ENCODE data around the gene HAP1.
"Not testable (repeated sequence)": the region's sequence is repeated elsewhere in the genome, so short reads cannot be mapped to it uniquely, and the experiment has no call there.

HAP1 gene

GRCh38 chr17:41707803-41708669 is 26.4 kb downstream of the HAP1 start:
- no peak for DNase-seq (ENCODE audit: low spot score)
- TF ChIP-seq CTCF (IDR thresholded peaks at IDR 0.05; ENCODE audit: borderline replicate concordance, control extremely low read depth, extremely low read depth, insufficient read depth, missing control alignments), result no peak
- in situ Hi-C loops (cut with MboI; ENCODE audit: low sequenced_read_pairs, unreplicated experiment), result no loop called here

GRCh38 chr17:41705271-41705991 is 29.0 kb downstream of the HAP1 start:
- in situ Hi-C loops (cut with MboI; ENCODE audit: low sequenced_read_pairs, unreplicated experiment), result no loop called here
- DNase-seq (ENCODE audit: low spot score), result no peak
- TF ChIP-seq CTCF (IDR thresholded peaks at IDR 0.05; ENCODE audit: borderline replicate concordance, control extremely low read depth, extremely low read depth, insufficient read depth, missing control alignments), result no peak

- in situ Hi-C loops (cut with MboI; ENCODE audit: low sequenced_read_pairs, unreplicated experiment), result no loop called here
- no peak for TF ChIP-seq CTCF (IDR thresholded peaks at IDR 0.05; ENCODE audit: borderline replicate concordance, control extremely low read depth, extremely low read depth, insufficient read depth, missing control alignments)
- DNase-seq (ENCODE audit: low spot score), result no peak
Measured at GRCh38 chr17:41702712-41703111, 31.7 kb downstream of the HAP1 start.

GRCh38 chr17:41700843-41701242 is 33.6 kb downstream of the HAP1 start:
- DNase-seq (ENCODE audit: low spot score); in situ Hi-C loops (cut with MboI; ENCODE audit: low sequenced_read_pairs, unreplicated experiment): not testable (repeated sequence)

- in situ Hi-C loops (cut with MboI; ENCODE audit: low sequenced_read_pairs, unreplicated experiment), result no loop called here
- no peak for DNase-seq (ENCODE audit: low spot score)
- TF ChIP-seq CTCF (IDR thresholded peaks at IDR 0.05; ENCODE audit: borderline replicate concordance, control extremely low read depth, extremely low read depth, insufficient read depth, missing control alignments), result no peak
Measured at GRCh38 chr17:41697122-41697962, 37.1 kb downstream of the HAP1 start.

- peak; percentile 60 for TF ChIP-seq CTCF (IDR thresholded peaks at IDR 0.05; ENCODE audit: borderline replicate concordance, control extremely low read depth, extremely low read depth, insufficient read depth, missing control alignments)
- DNase-seq (ENCODE audit: low spot score), result peak; percentile 81
- in situ Hi-C loops (cut with MboI; ENCODE audit: low sequenced_read_pairs, unreplicated experiment), result no loop called here
Measured at GRCh38 chr17:41695954-41696757, 38.3 kb downstream of the HAP1 start.
